Dendritic cell treated with granulocyte-macrophage colony-stimulating factor and Interleukin-4, amounts not matched to agents 40 ng/mL and 50 ng/mL, for 4 days (primary cell): ENCODE data around the gene MX1.
"Not testable (repeated sequence)": the region's sequence is repeated elsewhere in the genome, so short reads cannot be mapped to it uniquely, and the experiment has no call there.

Source experiments
- H3K27ac Mint-ChIP-seq: one replicate; pipeline ENCODE4 v1.8.0; 2022; ENCODE audit warnings: mild to moderate bottlenecking, mixed read lengths
- H3K27me3 Mint-ChIP-seq: one replicate; pipeline ENCODE4 v1.8.0; 2022; ENCODE audit warnings: mild to moderate bottlenecking, mixed read lengths
- H3K36me3 Mint-ChIP-seq: one replicate; pipeline ENCODE4 v1.8.0; 2022; ENCODE audit warnings: low read depth, mixed read lengths
- H3K4me1 Mint-ChIP-seq: one replicate; pipeline ENCODE4 v1.8.0; 2022; ENCODE audit warnings: low read depth, mixed read lengths
- H3K4me3 Mint-ChIP-seq: one replicate; pipeline ENCODE4 v1.8.0; 2022; ENCODE audit warnings: mild to moderate bottlenecking, moderate library complexity, mixed read lengths
- H3K9me3 Mint-ChIP-seq: one replicate; pipeline ENCODE4 v1.8.0; 2022; ENCODE audit warnings: mixed read lengths
- intact Hi-C: fragments of 100-400 bp; cut with micrococcal nuclease; formaldehyde crosslinking; loops from one replicate; pipeline ENCODE4 v1.15.0; 2022

Gene MX1

DNA sequence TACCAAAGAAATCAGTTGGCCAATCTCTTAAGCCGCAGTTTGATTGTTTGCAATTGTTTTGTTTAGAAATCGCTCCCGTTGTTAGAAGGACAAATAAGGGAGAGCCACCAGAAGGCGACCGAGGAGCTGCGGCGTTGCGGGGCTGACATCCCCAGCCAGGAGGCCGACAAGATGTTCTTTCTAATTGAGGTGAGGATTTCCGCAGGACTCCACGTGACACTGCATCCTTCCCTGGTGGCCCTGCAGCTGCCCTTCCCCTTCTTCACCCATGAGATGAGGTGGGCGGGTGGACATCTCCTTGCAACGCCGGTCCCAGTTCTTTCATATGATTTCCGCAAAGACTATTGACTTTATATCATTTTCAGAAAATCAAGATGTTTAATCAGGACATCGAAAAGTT, 27.2 kb upstream of the MX1 start:
- Mint-ChIP-seq H3K4me3 (no peak overlapping the region), H3K9me3 (no peaks in the 10 kb centered on the region), H3K27ac (no peak overlapping the region), H3K27me3 (no peaks in the 10 kb centered on the region), H3K36me3 (peaks cover 71% of the 10 kb centered on the region), H3K4me1 (peaks cover 42% of the 10 kb centered on the region)
- intact Hi-C loops = no loop called here

- Mint-ChIP-seq H3K4me3 (no peak overlapping the region), H3K9me3 (no peaks in the 10 kb centered on the region), H3K27ac (no peak overlapping the region), H3K27me3 (no peaks in the 10 kb centered on the region), H3K36me3 (peaks cover 71% of the 10 kb centered on the region), H3K4me1 (peaks cover 39% of the 10 kb centered on the region)
- intact Hi-C loops = no loop called here
Observed at GRCh38 chr21:41399246-41399800, 26.7 kb upstream of the MX1 start.

DNA sequence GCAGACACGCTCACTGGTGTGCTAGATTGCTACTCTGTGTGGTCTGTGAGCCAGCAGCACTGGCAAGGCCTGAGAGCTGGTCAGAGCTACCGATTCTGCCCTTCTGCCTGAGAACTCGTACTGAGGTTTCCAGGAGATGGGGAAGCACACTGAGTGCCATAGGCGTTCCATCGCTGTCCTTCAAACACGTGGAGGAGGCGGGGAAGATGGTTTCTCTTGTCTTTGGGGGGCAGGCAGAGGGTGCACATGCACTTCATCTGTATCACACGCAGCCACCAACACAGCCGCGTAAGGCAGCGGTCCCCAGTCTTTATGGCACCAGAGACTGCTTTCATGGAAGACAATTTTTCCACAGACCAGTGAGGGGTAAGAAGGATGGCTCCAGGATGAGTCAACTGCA, 23.8 kb upstream of the MX1 start:
- Mint-ChIP-seq H3K36me3 (peaks cover 76% of the 10 kb centered on the region), H3K9me3 (no peaks in the 10 kb centered on the region)
- intact Hi-C loops = no loop called here

DNA sequence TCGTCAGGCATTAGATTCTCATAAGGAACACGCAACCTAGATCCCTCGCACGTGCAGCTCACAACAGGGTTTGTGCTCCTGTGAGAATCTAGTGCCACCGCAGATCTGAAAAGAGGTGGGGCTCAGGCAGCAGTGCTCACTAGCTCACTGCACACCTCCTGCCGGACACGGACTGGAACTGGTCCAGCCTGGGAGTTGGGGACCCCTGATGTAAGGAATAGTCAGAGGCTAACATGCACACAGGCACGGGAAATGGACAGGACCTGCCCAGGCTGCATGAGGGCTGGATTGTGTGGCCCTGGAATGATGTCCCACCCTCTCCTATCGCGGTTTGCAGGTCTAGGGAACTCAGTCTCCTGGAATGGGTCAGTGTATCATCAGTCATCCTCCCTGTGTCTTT, 23.2 kb upstream of the MX1 start:
- Mint-ChIP-seq H3K4me1 (peaks cover 30% of the 10 kb centered on the region), H3K27ac (no peak overlapping the region), H3K9me3 (no peaks in the 10 kb centered on the region), H3K4me3 (no peak overlapping the region), H3K36me3 (peaks cover 82% of the 10 kb centered on the region), H3K27me3 (no peaks in the 10 kb centered on the region)
- intact Hi-C loops = no loop called here

More for the DNA sequence above, 23.8 kb upstream of the MX1 start:
- Mint-ChIP-seq H3K27me3 (no peaks in the 10 kb centered on the region), H3K4me1 (peaks cover 35% of the 10 kb centered on the region), H3K27ac (no peak overlapping the region), H3K4me3 (no peak overlapping the region)

DNA sequence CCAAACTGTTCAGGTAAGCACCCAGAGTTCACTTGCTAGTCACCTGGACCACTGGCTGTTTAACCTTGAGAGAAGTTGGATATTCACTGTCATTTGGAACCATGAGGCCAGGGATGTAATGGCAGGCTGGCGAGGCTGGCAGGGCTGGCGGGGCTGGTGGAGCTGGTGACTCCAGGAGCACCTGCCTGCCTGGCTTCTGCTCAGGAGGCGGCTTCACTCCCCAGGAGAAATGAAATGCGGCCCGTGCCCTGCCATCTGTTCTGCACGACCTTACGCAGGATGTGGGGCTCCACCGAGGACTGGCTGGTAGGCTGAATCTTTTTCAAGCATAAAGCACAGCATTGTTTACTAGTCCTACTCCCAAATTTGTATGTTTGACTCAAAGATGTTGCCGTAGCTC, 22.7 kb upstream of the MX1 start:
- Mint-ChIP-seq H3K9me3 (no peaks in the 10 kb centered on the region), H3K27ac (no peak overlapping the region), H3K4me3 (no peak overlapping the region), H3K4me1 (peaks cover 27% of the 10 kb centered on the region), H3K27me3 (no peaks in the 10 kb centered on the region), H3K36me3 (peaks cover 87% of the 10 kb centered on the region)
- intact Hi-C loops = no loop called here

GRCh38 chr21:41403966-41404365, 22.1 kb upstream of the MX1 start:
- H3K4me3 Mint-ChIP-seq = no peak overlapping the region
- H3K36me3 Mint-ChIP-seq = peaks cover 89% of the 10 kb centered on the region
- no peaks in the 10 kb centered on the region for H3K9me3 Mint-ChIP-seq
- H3K4me1 Mint-ChIP-seq = peaks cover 27% of the 10 kb centered on the region
- intact Hi-C loops = no loop called here
- peak overlapping the region; percentile 56 for H3K27ac Mint-ChIP-seq
- no peaks in the 10 kb centered on the region for H3K27me3 Mint-ChIP-seq

DNA sequence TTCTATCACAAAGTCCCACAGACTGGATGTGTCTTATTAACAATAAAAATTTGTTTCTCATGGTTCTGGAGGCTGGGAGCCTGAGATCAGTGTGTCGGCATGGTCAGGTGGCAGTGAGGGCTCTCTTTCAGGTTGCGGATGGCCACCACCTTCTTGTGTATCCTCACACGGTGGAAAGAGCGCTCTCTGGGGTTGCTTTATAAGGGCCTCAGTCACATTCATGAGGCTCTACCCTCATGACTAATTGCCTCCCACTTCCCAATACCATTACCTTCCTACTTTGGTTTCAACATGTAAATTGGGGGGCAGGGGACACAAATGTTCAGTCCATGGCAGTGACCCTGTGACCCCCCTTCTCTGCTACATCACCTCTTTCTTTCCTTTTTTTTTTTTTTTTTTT, 20.7 kb upstream of the MX1 start:
- H3K4me3 Mint-ChIP-seq = no peak overlapping the region
- H3K9me3 Mint-ChIP-seq = no peaks in the 10 kb centered on the region
- intact Hi-C loops = no loop called here
- no peaks in the 10 kb centered on the region for H3K27me3 Mint-ChIP-seq
- H3K4me1 Mint-ChIP-seq = peaks cover 27% of the 10 kb centered on the region
- peaks cover 89% of the 10 kb centered on the region for H3K36me3 Mint-ChIP-seq
- peak overlapping the region; percentile 49 for H3K27ac Mint-ChIP-seq

- intact Hi-C loops = no loop called here
- H3K4me3 Mint-ChIP-seq = no peak overlapping the region
- peaks cover 81% of the 10 kb centered on the region for H3K36me3 Mint-ChIP-seq
Observed at GRCh38 chr21:41406340-41406739, 19.7 kb upstream of the MX1 start.

GRCh38 chr21:41407541-41408460, 18.2 kb upstream of the MX1 start:
- Mint-ChIP-seq H3K36me3 (peaks cover 67% of the 10 kb centered on the region), H3K27me3 (no peaks in the 10 kb centered on the region)
- intact Hi-C loops = no loop called here

More at GRCh38 chr21:41406340-41406739, 19.7 kb upstream of the MX1 start:
- no peaks in the 10 kb centered on the region for H3K27me3 Mint-ChIP-seq
- H3K4me1 Mint-ChIP-seq = peaks cover 38% of the 10 kb centered on the region
- no peak overlapping the region for H3K27ac Mint-ChIP-seq
- no peaks in the 10 kb centered on the region for H3K9me3 Mint-ChIP-seq

GRCh38 chr21:41410361-41410760, 15.7 kb upstream of the MX1 start:
- no peak overlapping the region for H3K27ac Mint-ChIP-seq
- peaks cover 43% of the 10 kb centered on the region for H3K36me3 Mint-ChIP-seq
- no peaks in the 10 kb centered on the region for H3K9me3 Mint-ChIP-seq
- no peak overlapping the region for H3K4me3 Mint-ChIP-seq
- H3K27me3 Mint-ChIP-seq = no peaks in the 10 kb centered on the region
- intact Hi-C loops = no loop called here
- H3K4me1 Mint-ChIP-seq = peaks cover 32% of the 10 kb centered on the region

More at GRCh38 chr21:41407541-41408460, 18.2 kb upstream of the MX1 start:
- Mint-ChIP-seq H3K4me3 (no peak overlapping the region), H3K4me1 (peaks cover 45% of the 10 kb centered on the region), H3K9me3 (no peaks in the 10 kb centered on the region), H3K27ac (no peak overlapping the region)

DNA sequence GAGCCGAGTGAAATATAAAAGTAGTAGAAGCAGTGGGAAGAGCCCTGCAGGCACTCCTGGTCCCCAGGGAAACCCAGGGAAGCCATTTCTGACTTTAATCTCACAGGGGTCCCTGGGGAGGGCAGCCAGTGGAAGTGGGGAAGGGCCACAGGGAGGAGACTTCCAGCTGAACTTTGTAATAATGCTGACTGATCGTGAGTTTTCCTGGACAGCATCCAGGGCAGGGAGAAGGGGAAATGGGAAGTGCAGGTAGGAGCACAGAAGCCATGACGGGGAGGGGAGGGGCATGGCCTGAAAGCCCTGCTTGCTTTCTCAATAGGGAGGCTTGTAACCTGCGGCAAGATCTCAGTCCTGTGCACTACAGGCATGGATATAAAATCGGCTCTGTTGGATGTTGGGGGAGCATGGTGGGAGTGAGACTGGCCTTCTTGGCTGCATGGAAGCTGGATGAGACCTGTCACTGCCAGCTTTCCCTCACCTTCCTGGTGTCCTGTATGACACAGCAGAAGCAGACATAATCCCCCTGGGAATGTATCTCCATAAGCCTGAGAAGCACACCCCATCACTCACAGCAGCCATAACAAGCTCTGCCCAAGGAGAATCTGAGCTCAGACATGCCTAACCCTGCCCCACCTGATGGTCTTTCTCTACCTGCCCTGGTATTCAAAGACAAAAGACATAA, 15.1 kb upstream of the MX1 start:
- H3K9me3 Mint-ChIP-seq = no peaks in the 10 kb centered on the region
- H3K36me3 Mint-ChIP-seq = peaks cover 43% of the 10 kb centered on the region
- no peak overlapping the region for H3K4me3 Mint-ChIP-seq
- peaks cover 26% of the 10 kb centered on the region for H3K4me1 Mint-ChIP-seq
- intact Hi-C loops = no loop called here
- no peaks in the 10 kb centered on the region for H3K27me3 Mint-ChIP-seq
- H3K27ac Mint-ChIP-seq = no peak overlapping the region

DNA sequence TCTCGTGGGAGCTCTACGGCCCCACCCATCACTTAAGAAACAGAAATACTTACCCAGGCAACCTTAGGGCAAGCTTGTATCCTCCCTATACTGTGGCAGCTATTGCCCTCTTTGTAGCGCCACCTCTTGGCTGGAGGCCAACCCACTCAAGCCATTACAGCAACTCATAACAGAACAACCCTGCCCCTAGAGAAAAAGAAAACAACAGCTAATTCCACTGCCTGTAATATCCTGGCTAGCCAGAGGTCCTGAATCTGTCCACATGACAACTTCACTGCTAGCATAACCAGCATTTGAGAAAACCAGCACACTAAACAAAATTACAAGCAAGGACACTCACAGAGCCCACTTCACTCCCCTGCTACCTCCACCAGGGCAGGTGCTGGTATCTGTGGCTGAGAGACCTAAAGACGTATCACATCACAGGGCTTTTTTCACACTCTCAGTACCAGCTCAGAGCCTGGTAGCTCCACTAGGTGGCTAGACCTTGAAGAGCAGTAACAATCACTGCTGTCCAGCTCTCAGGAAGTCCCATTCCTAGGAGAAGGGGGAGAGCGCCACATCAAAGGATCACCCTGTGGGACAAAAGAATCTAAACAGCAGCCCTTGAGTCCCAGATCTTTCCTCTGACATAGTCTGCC, 14.5 kb upstream of the MX1 start:
- Mint-ChIP-seq H3K27me3 (no peaks in the 10 kb centered on the region), H3K36me3 (peaks cover 36% of the 10 kb centered on the region), H3K4me3 (no peak overlapping the region), H3K4me1 (peaks cover 20% of the 10 kb centered on the region), H3K9me3 (no peaks in the 10 kb centered on the region), H3K27ac (no peak overlapping the region)
- intact Hi-C loops = no loop called here

- H3K27ac Mint-ChIP-seq, intact Hi-C loops, H3K4me3 Mint-ChIP-seq, H3K27me3 Mint-ChIP-seq, H3K9me3 Mint-ChIP-seq, H3K36me3 Mint-ChIP-seq: not testable (repeated sequence)
- H3K4me1 Mint-ChIP-seq = peaks cover 36% of the 10 kb centered on the region
Observed at GRCh38 chr21:41417505-41417904, 8.5 kb upstream of the MX1 start.

DNA sequence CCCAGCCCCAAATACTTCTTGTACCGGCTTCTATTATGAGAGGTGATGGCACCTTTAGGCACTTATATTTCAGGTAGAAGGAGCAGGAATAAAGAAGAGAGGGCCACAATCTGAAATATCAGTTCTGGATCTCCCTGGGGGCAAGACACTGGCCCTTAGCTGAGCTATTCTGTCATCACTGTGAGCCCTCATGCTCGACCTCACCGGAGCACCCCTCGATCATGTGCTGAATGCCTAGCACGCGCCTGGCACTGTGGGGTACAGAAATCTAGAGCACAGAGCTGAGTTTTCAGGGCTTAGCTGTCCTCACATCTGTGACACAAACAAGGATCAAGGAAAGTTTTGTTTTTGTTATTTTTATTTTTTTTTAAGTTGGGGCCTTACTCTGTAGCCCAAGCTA, 7.6 kb upstream of the MX1 start:
- Mint-ChIP-seq H3K9me3 (peaks cover 7% of the 10 kb centered on the region), H3K36me3 (no peaks in the 10 kb centered on the region), H3K27ac (peak overlapping the region; percentile 94), H3K27me3 (no peaks in the 10 kb centered on the region), H3K4me1 (peaks cover 45% of the 10 kb centered on the region), H3K4me3 (no peak overlapping the region)
- intact Hi-C loops = no loop called here
